ENCODE data around the gene NYNRIN.

The NYNRIN gene

DNA sequence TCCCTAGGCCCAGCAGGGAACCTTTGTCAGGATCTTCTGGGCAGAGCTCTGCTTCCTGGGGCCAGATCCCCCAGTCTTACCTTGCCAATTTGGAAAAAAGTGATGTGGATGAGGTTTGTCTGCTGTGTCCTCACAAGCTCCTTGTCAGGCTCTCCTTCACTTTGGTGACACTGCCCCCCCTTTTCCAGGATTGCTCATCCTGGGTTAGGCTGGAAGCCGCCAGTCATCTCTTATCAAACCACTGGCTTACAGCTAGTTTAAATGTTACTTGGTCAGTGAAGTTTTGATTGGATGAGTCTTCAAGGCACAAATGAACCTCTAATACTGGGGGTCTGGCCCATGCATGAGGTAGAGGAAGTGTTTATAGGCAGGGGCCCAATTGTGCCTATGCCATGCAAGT, 15.3 kb downstream of the NYNRIN start:
- no peaks in the 10 kb centered on the region for H3K27me3 ChIP-seq (ENCODE audit: insufficient read depth, low read depth, severe bottlenecking)
- no peak overlapping the region for H3K4me3 ChIP-seq (ENCODE audit: low read depth, low read length)
- no peaks in the 10 kb centered on the region for H3K9me3 ChIP-seq (ENCODE audit: severe bottlenecking)
- H3K36me3 ChIP-seq = peaks cover 21% of the 10 kb centered on the region
- DNase-seq = no peak
- TF ChIP-seq, protein P1, sequence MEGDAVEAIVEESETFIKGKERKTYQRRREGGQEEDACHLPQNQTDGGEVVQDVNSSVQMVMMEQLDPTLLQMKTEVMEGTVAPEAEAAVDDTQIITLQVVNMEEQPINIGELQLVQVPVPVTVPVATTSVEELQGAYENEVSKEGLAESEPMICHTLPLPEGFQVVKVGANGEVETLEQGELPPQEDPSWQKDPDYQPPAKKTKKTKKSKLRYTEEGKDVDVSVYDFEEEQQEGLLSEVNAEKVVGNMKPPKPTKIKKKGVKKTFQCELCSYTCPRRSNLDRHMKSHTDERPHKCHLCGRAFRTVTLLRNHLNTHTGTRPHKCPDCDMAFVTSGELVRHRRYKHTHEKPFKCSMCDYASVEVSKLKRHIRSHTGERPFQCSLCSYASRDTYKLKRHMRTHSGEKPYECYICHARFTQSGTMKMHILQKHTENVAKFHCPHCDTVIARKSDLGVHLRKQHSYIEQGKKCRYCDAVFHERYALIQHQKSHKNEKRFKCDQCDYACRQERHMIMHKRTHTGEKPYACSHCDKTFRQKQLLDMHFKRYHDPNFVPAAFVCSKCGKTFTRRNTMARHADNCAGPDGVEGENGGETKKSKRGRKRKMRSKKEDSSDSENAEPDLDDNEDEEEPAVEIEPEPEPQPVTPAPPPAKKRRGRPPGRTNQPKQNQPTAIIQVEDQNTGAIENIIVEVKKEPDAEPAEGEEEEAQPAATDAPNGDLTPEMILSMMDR (IDR thresholded peaks at IDR 0.05; ENCODE audit: low read depth, low read length) = no peak
- no peak overlapping the region for H3K27ac ChIP-seq

DNA sequence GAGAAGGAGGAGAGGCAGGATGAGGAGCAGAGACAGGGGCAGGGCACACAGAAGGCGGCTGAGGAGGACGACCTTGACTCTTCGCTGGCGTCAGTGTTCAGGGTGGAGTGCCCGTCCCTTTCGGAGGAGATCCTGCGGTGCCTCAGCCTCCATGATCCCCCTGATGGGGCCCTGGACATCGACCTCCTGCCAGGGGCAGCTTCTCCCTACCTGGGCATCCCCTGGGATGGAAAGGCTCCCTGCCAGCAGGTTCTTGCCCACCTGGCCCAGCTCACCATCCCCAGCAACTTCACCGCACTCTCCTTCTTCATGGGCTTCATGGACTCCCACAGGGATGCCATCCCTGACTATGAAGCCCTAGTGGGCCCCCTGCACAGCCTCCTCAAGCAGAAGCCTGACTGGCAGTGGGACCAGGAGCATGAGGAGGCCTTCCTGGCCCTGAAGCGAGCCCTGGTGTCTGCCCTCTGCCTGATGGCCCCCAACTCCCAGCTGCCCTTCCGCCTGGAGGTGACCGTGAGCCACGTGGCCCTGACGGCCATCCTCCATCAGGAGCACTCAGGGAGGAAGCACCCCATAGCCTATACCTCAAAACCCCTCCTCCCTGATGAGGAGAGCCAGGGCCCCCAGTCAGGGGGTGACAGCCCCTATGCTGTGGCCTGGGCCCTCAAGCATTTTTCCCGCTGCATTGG, 16.1 kb downstream of the NYNRIN start:
- peaks cover 21% of the 10 kb centered on the region for H3K36me3 ChIP-seq
- no peak overlapping the region for H3K27ac ChIP-seq
- DNase-seq = no peak
- H3K4me3 ChIP-seq (ENCODE audit: low read depth, low read length) = no peak overlapping the region
- H3K9me3 ChIP-seq (ENCODE audit: severe bottlenecking) = no peaks in the 10 kb centered on the region
- TF ChIP-seq, protein P1 (IDR thresholded peaks at IDR 0.05; ENCODE audit: low read depth, low read length) = no peak
- H3K27me3 ChIP-seq (ENCODE audit: insufficient read depth, low read depth, severe bottlenecking) = no peaks in the 10 kb centered on the region

DNA sequence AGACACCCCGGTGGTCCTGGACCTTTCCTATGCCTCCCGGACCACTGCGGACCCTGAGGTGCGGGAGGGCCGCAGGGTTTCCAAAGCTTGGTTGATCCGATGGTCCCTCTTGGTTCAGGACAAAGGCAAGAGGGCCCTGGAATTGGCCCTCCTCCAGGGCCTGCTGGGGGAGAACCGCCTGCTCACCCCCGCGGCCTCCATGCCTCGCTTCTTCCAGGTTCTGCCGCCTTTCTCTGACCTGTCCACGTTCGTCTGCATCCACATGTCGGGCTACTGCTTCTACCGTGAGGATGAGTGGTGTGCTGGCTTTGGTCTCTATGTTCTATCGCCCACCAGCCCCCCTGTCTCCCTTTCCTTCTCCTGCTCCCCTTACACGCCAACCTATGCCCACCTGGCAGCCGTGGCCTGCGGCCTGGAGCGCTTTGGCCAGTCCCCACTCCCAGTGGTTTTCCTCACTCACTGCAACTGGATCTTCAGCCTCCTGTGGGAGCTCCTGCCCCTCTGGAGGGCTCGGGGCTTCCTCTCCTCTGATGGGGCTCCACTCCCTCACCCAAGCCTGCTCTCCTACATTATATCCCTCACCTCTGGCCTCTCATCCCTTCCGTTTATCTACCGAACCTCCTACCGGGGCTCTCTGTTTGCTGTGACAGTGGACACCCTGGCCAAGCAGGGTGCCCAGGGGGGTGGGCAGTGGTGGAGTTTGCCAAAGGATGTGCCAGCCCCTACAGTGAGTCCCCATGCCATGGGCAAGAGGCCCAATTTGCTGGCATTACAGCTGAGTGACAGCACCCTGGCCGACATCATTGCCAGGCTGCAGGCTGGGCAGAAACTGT, 16.8 kb downstream of the NYNRIN start:
- TF ChIP-seq, protein P1 (IDR thresholded peaks at IDR 0.05; ENCODE audit: low read depth, low read length) = no peak
- Histone ChIP-seq H3K36me3 (peaks cover 21% of the 10 kb centered on the region), H3K27ac (no peak overlapping the region), H3K27me3 (ENCODE audit: insufficient read depth, low read depth, severe bottlenecking) (no peaks in the 10 kb centered on the region), H3K4me3 (ENCODE audit: low read depth, low read length) (no peak overlapping the region), H3K9me3 (ENCODE audit: severe bottlenecking) (no peaks in the 10 kb centered on the region)
- DNase-seq = no peak

DNA sequence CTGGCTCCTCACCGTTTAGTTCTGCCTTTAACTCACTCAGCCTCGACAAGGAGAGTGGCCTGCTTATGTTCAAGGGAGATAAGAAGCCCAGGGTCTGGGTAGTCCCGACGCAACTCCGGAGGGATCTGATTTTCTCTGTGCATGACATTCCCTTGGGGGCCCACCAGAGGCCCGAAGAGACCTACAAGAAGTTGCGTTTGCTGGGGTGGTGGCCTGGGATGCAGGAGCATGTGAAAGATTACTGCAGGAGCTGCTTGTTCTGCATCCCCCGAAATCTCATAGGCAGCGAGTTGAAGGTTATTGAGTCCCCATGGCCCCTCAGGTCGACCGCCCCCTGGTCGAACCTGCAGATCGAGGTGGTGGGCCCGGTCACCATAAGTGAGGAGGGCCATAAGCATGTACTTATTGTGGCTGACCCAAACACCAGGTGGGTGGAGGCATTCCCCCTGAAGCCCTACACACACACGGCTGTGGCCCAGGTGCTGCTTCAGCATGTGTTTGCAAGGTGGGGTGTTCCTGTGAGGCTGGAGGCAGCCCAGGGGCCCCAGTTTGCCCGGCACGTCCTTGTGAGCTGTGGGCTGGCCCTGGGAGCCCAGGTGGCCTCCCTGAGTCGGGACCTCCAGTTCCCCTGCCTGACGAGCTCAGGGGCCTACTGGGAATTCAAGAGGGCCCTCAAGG, 17.6 kb downstream of the NYNRIN start:
- TF ChIP-seq, protein P1 (IDR thresholded peaks at IDR 0.05; ENCODE audit: low read depth, low read length) = no peak
- H3K4me3 ChIP-seq (ENCODE audit: low read depth, low read length) = no peak overlapping the region
- H3K36me3 ChIP-seq = peaks cover 18% of the 10 kb centered on the region
- H3K9me3 ChIP-seq (ENCODE audit: severe bottlenecking) = no peaks in the 10 kb centered on the region
- no peaks in the 10 kb centered on the region for H3K27me3 ChIP-seq (ENCODE audit: insufficient read depth, low read depth, severe bottlenecking)
- no peak for DNase-seq
- H3K27ac ChIP-seq = no peak overlapping the region

DNA sequence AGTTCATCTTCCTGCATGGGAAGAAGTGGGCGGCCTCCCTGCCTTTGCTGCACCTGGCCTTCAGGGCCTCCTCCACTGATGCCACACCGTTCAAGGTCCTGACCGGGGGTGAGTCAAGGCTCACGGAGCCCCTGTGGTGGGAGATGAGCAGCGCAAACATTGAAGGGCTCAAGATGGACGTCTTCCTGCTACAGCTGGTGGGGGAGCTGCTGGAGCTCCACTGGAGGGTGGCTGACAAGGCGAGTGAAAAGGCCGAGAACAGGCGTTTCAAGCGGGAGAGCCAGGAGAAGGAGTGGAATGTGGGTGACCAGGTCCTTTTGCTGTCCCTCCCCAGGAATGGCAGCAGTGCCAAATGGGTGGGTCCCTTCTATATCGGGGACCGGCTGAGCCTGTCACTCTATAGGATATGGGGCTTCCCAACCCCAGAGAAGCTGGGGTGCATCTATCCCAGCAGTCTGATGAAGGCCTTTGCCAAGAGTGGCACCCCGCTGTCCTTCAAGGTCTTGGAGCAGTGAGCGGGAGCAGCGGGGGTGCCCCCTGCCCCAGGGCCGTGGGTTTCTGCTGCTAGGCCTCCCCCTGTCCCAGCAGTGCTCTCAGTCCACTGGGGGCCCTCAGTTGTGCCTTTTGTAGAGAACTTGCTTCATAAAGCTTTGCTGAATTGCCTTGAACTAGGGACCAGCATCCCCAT, 18.3 kb downstream of the NYNRIN start:
- H3K27me3 ChIP-seq (ENCODE audit: insufficient read depth, low read depth, severe bottlenecking) = no peaks in the 10 kb centered on the region
- no peak overlapping the region for H3K27ac ChIP-seq
- no peak overlapping the region for H3K4me3 ChIP-seq (ENCODE audit: low read depth, low read length)
- peaks cover 18% of the 10 kb centered on the region for H3K36me3 ChIP-seq
- TF ChIP-seq, protein P1 (IDR thresholded peaks at IDR 0.05; ENCODE audit: low read depth, low read length) = no peak
- no peaks in the 10 kb centered on the region for H3K9me3 ChIP-seq (ENCODE audit: severe bottlenecking)
- no peak for DNase-seq
